T47D (cell line): ENCODE measurements around the gene DTNBP1.
"Not testable (repeated sequence)": the region's sequence is repeated elsewhere in the genome, so short reads cannot be mapped to it uniquely, and the experiment has no call there.

Experiments
- DNase-seq, 2 experiments: peaks; one replicate each; pipeline versions ENCODE4 v3.0.0 to v3.0.0-alpha.2; 2011 to 2012; ENCODE audit warnings: low read depth in 1 of 2, low spot score in 1 of 2
- JUND ChIP-seq: IDR thresholded peaks from 2 replicates; pipeline ENCODE4 v1.6.1; 2012; ENCODE audit warnings: low read depth
- in situ Hi-C: cut with HindIII; loops from 2 replicates; pipeline ENCODE4 v1.10.0; 2016; ENCODE audit warnings: low sequenced_read_pairs, low pct_unique_long_range_greater_than_20kb

DTNBP1 gene

GRCh38 chr6:15681946-15682345 lies 19.1 kb upstream of the DTNBP1 start:
- in situ Hi-C loops = no loop called here
- no peak for TF ChIP-seq JUND
- no peak for DNase-seq

GRCh38 chr6:15678514-15678913 lies 15.7 kb upstream of the DTNBP1 start:
- no peak for TF ChIP-seq JUND
- in situ Hi-C loops = no loop called here
- no peak for DNase-seq

GRCh38 chr6:15677822-15678221 lies 15.0 kb upstream of the DTNBP1 start:
- DNase-seq = no peak
- in situ Hi-C loops = no loop called here
- no peak for TF ChIP-seq JUND

GRCh38 chr6:15675536-15676220 lies 12.8 kb upstream of the DTNBP1 start:
- in situ Hi-C loops = no loop called here

GRCh38 chr6:15674690-15675386 lies 12.0 kb upstream of the DTNBP1 start:
- TF ChIP-seq JUND = no peak
- in situ Hi-C loops = no loop called here
- no peak for DNase-seq

More at GRCh38 chr6:15675536-15676220, 12.8 kb upstream of the DTNBP1 start:
- TF ChIP-seq JUND = no peak
- no peak for DNase-seq

GRCh38 chr6:15673666-15674065 lies 10.8 kb upstream of the DTNBP1 start:
- in situ Hi-C loops = no loop called here
- no peak for TF ChIP-seq JUND
- DNase-seq = no peak

- TF ChIP-seq JUND = no peak
- DNase-seq = no peak
- in situ Hi-C loops = no loop called here
These were observed 10.0 kb upstream of the DTNBP1 start for GRCh38 chr6:15672818-15673217.

- peak in 1 of 2 experiments; percentile 34 for DNase-seq
- no peak for TF ChIP-seq JUND
- in situ Hi-C loops = no loop called here
These were observed 9.5 kb upstream of the DTNBP1 start for GRCh38 chr6:15672291-15672690.

GRCh38 chr6:15668918-15669317 lies 6.1 kb upstream of the DTNBP1 start:
- TF ChIP-seq JUND = no peak
- DNase-seq = no peak
- in situ Hi-C loops = no loop called here

- in situ Hi-C loops, DNase-seq: not testable (repeated sequence)
These were observed 4.1 kb upstream of the DTNBP1 start for GRCh38 chr6:15666896-15667295.

GRCh38 chr6:15665237-15665636 lies 2.4 kb upstream of the DTNBP1 start:
- TF ChIP-seq JUND = no peak
- in situ Hi-C loops = no loop called here
- no peak for DNase-seq

GRCh38 chr6:15663130-15663871 lies 473 bp upstream of the DTNBP1 start:
- no peak for TF ChIP-seq JUND
- in situ Hi-C loops = no loop called here
- DNase-seq = no peak

GRCh38 chr6:15661853-15662325 lies 939 bp downstream of the DTNBP1 start:
- in situ Hi-C loops = no loop called here
- peak in 1 of 2 experiments; percentile 52 for DNase-seq
- TF ChIP-seq JUND = no peak
